HEK293 (cell line): ENCODE results near the gene DLK2.
A peak's percentile ranks its signal among the peaks of the same experiment; 100 is the strongest.

Experiments
- AEBP2 ChIP-seq: fragments of 450-650 bp; formaldehyde crosslinking; IDR thresholded peaks from 2 replicates; pipeline ENCODE4 v1.5.1; 2016; ENCODE audit warnings: missing biosample characterization, missing genetic modification characterization, borderline replicate concordance
- GLI4 ChIP-seq: fragments of 450-650 bp; formaldehyde crosslinking; IDR thresholded peaks from 2 replicates; pipeline ENCODE4 v1.5.1; 2016; ENCODE audit warnings: missing biosample characterization, missing genetic modification characterization
- PATZ1 ChIP-seq: fragments of 450-650 bp; formaldehyde crosslinking; IDR thresholded peaks from 2 replicates; pipeline ENCODE4 v1.5.1; 2016; ENCODE audit warnings: missing biosample characterization, missing genetic modification characterization
- ZBTB17 ChIP-seq: fragments of 450-650 bp; formaldehyde crosslinking; IDR thresholded peaks from 2 replicates; pipeline ENCODE4 v1.5.1; 2016; ENCODE audit warnings: missing biosample characterization, missing genetic modification characterization
- ZBTB6 ChIP-seq: fragments of 450-650 bp; formaldehyde crosslinking; IDR thresholded peaks from 2 replicates; pipeline ENCODE4 v1.5.1; 2017; ENCODE audit warnings: missing biosample characterization, missing genetic modification characterization
- ZFP37 ChIP-seq: fragments of 450-650 bp; formaldehyde crosslinking; IDR thresholded peaks from 2 replicates; pipeline ENCODE4 v1.5.1; 2016; ENCODE audit warnings: missing biosample characterization, missing genetic modification characterization
- ZNF23 ChIP-seq: fragments of 450-650 bp; formaldehyde crosslinking; IDR thresholded peaks from 2 replicates; pipeline ENCODE4 v1.5.1; 2016; ENCODE audit warnings: missing biosample characterization, missing genetic modification characterization, borderline replicate concordance
- ZNF239 ChIP-seq: fragments of 450-650 bp; formaldehyde crosslinking; IDR thresholded peaks from 2 replicates; pipeline ENCODE4 v1.5.1; 2016; ENCODE audit warnings: missing biosample characterization, missing genetic modification characterization
- ZNF266 ChIP-seq: fragments of 450-650 bp; formaldehyde crosslinking; IDR thresholded peaks from 2 replicates; pipeline ENCODE4 v1.5.1; 2016; ENCODE audit warnings: missing biosample characterization, missing genetic modification characterization, low read depth
- ZNF366 ChIP-seq: fragments of 450-650 bp; formaldehyde crosslinking; conservative IDR thresholded peaks from 2 replicates; pipeline ENCODE4 v1.5.1; 2016; ENCODE audit warnings: missing biosample characterization, missing genetic modification characterization
- ZNF416 ChIP-seq: fragments of 450-650 bp; formaldehyde crosslinking; IDR thresholded peaks from 2 replicates; pipeline ENCODE4 v1.5.1; 2016; ENCODE audit warnings: missing biosample characterization, missing genetic modification characterization
- ZNF426 ChIP-seq: fragments of 450-650 bp; formaldehyde crosslinking; IDR thresholded peaks from 2 replicates; pipeline ENCODE4 v1.5.1; 2017; ENCODE audit warnings: missing biosample characterization, missing genetic modification characterization, mild to moderate bottlenecking, inconsistent platforms, moderate library complexity
- ZNF433 ChIP-seq: fragments of 450-650 bp; formaldehyde crosslinking; IDR thresholded peaks from 2 replicates; pipeline ENCODE4 v1.5.1; 2016; ENCODE audit warnings: missing biosample characterization, missing genetic modification characterization, low read depth
- ZNF449 ChIP-seq: fragments of 450-650 bp; formaldehyde crosslinking; IDR thresholded peaks from 2 replicates; pipeline ENCODE4 v1.5.1; 2017; ENCODE audit warnings: missing biosample characterization, mild to moderate bottlenecking, missing genetic modification characterization, moderate library complexity
- ZNF510 ChIP-seq: fragments of 450-650 bp; formaldehyde crosslinking; IDR thresholded peaks from 2 replicates; pipeline ENCODE4 v1.5.1; 2018; ENCODE audit warnings: mild to moderate bottlenecking, missing genetic modification characterization, missing biosample characterization; ENCODE audit not compliant: insufficient replicate concordance
- ZNF529 ChIP-seq: fragments of 450-650 bp; formaldehyde crosslinking; IDR thresholded peaks from 2 replicates; pipeline ENCODE4 v1.5.1; 2017; ENCODE audit warnings: missing genetic modification characterization, missing biosample characterization; ENCODE audit not compliant: insufficient replicate concordance
- ZNF660 ChIP-seq: fragments of 450-650 bp; IDR thresholded peaks from 2 replicates; pipeline ENCODE4 v1.5.1; 2018; ENCODE audit warnings: missing biosample characterization, mild to moderate bottlenecking, missing genetic modification characterization
- ZNF664 ChIP-seq: fragments of 450-650 bp; formaldehyde crosslinking; IDR thresholded peaks from 2 replicates; pipeline ENCODE4 v1.5.1; 2016; ENCODE audit warnings: missing biosample characterization, missing genetic modification characterization
- ZNF707 ChIP-seq: fragments of 450-650 bp; formaldehyde crosslinking; IDR thresholded peaks from 2 replicates; pipeline ENCODE4 v1.5.1; 2016; ENCODE audit warnings: missing biosample characterization, missing genetic modification characterization
- ZNF776 ChIP-seq: fragments of 450-650 bp; formaldehyde crosslinking; IDR thresholded peaks from 2 replicates; pipeline ENCODE4 v1.5.0; 2017; ENCODE audit warnings: missing biosample characterization, missing genetic modification characterization, borderline replicate concordance
- ZSCAN16 ChIP-seq: fragments of 450-650 bp; formaldehyde crosslinking; IDR thresholded peaks from 2 replicates; pipeline ENCODE4 v1.5.1; 2016; ENCODE audit warnings: missing biosample characterization, missing genetic modification characterization
- TF ChIP-seq, protein P1 (sequence below): fragments of 450-650 bp; formaldehyde crosslinking; IDR thresholded peaks from 2 replicates; pipeline ENCODE4 v1.5.1; 2016; ENCODE audit warnings: missing biosample characterization, missing genetic modification characterization
- TF ChIP-seq, protein P2 (sequence below): fragments of 450-650 bp; formaldehyde crosslinking; IDR thresholded peaks from 2 replicates; pipeline ENCODE4 v1.5.1; 2016; ENCODE audit warnings: missing biosample characterization, missing genetic modification characterization, borderline replicate concordance
- TF ChIP-seq, protein P3 (sequence below): fragments of 450-650 bp; formaldehyde crosslinking; IDR thresholded peaks from 2 replicates; pipeline ENCODE4 v1.5.1; 2016; ENCODE audit warnings: missing biosample characterization, missing genetic modification characterization

Gene DLK2

DNA sequence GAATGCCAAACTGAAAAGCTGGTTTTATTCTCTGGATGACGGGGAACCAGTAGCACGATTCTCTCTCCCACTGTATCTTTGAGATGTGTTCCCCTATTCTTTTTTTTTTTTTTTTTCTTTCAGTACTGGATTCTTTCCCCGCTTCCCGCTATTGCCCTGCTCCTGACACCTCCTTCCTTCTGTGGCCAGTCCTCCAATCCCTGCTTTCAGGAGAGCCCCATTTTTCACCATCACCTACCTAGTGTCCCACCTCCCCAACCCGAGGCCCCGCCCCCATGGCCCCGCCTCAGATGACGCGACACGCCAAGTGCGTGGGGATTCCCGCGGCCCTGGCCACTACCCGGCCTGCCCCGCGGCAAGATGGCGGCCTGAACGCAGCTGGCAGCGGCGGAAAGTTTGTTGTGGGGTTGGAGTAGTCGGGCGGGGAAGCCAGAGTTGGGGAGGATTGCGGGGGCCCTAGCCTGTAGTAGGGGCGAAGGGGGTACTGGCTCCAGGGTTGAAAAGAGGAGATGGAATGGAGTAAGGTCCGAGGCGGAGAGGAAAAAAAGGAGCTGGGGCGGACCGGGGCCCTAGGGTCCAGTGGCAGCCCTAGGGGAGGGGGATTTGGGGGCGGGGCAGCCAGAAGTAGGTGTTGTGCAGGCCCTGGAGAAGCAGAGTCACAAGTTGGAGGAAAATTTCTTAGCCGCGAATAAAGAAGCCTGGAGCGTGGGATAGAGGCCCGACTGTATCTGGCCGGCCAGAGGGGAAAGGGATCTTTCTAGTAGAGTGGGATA is 22.1 kb upstream of the DLK2 start, which contains the start of gene TJAP1 (continued):
- peak; percentile 62 for TF ChIP-seq ZNF366 (tag by site-specific recombination)
- no peak for TF ChIP-seq ZNF239 (tag by site-specific recombination)
- peak; percentile 84 for TF ChIP-seq PATZ1 (tag by site-specific recombination)
- no peak for TF ChIP-seq ZNF426
- TF ChIP-seq ZNF416 (tag by site-specific recombination), result no peak
- no peak for TF ChIP-seq ZNF23 (tag by site-specific recombination)
- no peak for TF ChIP-seq ZFP37
- TF ChIP-seq ZNF529, result no peak
- TF ChIP-seq ZNF707 (tag by site-specific recombination), result no peak
- TF ChIP-seq ZNF776, result no peak
- no peak for TF ChIP-seq ZNF433 (tag by site-specific recombination)
- TF ChIP-seq, protein P1, sequence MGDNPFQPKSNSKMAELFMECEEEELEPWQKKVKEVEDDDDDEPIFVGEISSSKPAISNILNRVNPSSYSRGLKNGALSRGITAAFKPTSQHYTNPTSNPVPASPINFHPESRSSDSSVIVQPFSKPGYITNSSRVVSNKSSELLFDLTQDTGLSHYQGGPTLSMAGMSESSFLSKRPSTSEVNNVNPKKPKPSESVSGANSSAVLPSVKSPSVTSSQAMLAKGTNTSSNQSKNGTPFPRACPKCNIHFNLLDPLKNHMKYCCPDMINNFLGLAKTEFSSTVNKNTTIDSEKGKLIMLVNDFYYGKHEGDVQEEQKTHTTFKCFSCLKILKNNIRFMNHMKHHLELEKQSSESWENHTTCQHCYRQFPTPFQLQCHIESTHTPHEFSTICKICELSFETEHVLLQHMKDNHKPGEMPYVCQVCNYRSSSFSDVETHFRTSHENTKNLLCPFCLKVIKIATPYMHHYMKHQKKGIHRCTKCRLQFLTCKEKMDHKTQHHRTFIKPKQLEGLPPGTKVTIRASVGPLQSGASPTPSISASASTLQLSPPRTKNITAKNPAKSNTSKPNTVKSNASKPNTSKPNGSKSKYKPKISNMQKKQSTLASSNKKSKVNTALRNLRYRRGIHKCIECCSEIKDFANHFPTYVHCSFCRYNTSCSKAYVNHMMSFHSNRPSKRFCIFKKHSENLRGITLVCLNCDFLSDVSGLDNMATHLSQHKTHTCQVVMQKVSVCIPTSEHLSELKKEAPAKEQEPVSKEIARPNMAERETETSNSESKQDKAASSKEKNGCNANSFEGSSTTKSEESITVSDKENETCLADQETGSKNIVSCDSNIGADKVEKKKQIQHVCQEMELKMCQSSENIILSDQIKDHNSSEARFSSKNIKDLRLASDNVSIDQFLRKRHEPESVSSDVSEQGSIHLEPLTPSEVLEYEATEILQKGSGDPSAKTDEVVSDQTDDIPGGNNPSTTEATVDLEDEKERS, result no peak
- no peak for TF ChIP-seq GLI4 (tag by site-specific recombination)
- no peak for TF ChIP-seq ZNF449 (tag by site-specific recombination)
- TF ChIP-seq ZBTB6, result no peak
- TF ChIP-seq, protein P2, sequence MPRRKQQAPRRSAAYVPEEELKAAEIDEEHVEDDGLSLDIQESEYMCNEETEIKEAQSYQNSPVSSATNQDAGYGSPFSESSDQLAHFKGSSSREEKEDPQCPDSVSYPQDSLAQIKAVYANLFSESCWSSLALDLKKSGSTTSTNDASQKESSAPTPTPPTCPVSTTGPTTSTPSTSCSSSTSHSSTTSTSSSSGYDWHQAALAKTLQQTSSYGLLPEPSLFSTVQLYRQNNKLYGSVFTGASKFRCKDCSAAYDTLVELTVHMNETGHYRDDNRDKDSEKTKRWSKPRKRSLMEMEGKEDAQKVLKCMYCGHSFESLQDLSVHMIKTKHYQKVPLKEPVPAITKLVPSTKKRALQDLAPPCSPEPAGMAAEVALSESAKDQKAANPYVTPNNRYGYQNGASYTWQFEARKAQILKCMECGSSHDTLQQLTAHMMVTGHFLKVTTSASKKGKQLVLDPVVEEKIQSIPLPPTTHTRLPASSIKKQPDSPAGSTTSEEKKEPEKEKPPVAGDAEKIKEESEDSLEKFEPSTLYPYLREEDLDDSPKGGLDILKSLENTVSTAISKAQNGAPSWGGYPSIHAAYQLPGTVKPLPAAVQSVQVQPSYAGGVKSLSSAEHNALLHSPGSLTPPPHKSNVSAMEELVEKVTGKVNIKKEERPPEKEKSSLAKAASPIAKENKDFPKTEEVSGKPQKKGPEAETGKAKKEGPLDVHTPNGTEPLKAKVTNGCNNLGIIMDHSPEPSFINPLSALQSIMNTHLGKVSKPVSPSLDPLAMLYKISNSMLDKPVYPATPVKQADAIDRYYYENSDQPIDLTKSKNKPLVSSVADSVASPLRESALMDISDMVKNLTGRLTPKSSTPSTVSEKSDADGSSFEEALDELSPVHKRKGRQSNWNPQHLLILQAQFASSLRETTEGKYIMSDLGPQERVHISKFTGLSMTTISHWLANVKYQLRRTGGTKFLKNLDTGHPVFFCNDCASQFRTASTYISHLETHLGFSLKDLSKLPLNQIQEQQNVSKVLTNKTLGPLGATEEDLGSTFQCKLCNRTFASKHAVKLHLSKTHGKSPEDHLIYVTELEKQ (tag by site-specific recombination), result no peak
- TF ChIP-seq ZNF266 (tag by site-specific recombination), result no peak
- no peak for TF ChIP-seq AEBP2 (tag by site-specific recombination)
- TF ChIP-seq ZSCAN16 (tag by site-specific recombination), result no peak
- 0 out of 2 replicates have a peak, but pooled peaks have one; percentile 31 for TF ChIP-seq ZNF660 (tag by site-specific recombination)
- TF ChIP-seq, protein P3, sequence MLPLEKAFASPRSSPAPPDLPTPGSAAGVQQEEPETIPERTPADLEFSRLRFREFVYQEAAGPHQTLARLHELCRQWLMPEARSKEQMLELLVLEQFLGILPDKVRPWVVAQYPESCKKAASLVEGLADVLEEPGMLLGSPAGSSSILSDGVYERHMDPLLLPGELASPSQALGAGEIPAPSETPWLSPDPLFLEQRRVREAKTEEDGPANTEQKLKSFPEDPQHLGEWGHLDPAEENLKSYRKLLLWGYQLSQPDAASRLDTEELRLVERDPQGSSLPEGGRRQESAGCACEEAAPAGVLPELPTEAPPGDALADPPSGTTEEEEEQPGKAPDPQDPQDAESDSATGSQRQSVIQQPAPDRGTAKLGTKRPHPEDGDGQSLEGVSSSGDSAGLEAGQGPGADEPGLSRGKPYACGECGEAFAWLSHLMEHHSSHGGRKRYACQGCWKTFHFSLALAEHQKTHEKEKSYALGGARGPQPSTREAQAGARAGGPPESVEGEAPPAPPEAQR (tag by site-specific recombination), result no peak
- TF ChIP-seq ZBTB17 (tag by site-specific recombination), result peak; percentile 74
- TF ChIP-seq ZNF510 (tag by site-specific recombination), result no peak
- TF ChIP-seq ZNF664, result no peak
